Measurements from ENCODE around the gene CRYBG3.

DNA sequence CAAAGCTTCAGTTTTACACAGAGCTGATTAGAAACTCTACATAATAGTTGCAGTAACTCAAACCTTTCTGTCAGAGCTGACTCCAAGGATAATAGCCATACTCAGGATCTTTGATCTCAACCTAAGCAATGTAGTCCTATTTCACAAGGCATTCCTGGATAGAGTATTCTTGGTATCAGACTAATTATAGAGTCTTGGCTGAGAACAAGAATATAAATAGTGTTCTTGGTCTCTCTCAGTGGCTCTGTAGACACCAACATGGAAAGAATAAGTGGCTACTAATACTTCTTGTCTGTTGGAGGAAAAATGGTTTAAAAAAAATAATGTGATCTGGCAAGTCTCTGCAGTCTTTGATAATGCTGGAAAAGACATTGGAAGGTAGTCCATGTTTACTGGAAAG is 94.8 kb downstream of the CRYBG3 start:
- TF ChIP-seq POLR2AphosphoS5 (IDR thresholded peaks at IDR 0.05; ENCODE audit: insufficient read depth in 1 of 2, low read depth in 1 of 2): no peak
- TF ChIP-seq, protein P1, sequence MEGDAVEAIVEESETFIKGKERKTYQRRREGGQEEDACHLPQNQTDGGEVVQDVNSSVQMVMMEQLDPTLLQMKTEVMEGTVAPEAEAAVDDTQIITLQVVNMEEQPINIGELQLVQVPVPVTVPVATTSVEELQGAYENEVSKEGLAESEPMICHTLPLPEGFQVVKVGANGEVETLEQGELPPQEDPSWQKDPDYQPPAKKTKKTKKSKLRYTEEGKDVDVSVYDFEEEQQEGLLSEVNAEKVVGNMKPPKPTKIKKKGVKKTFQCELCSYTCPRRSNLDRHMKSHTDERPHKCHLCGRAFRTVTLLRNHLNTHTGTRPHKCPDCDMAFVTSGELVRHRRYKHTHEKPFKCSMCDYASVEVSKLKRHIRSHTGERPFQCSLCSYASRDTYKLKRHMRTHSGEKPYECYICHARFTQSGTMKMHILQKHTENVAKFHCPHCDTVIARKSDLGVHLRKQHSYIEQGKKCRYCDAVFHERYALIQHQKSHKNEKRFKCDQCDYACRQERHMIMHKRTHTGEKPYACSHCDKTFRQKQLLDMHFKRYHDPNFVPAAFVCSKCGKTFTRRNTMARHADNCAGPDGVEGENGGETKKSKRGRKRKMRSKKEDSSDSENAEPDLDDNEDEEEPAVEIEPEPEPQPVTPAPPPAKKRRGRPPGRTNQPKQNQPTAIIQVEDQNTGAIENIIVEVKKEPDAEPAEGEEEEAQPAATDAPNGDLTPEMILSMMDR (IDR thresholded peaks at IDR 0.05): no peak
- no peak for TF ChIP-seq POLR2A (IDR thresholded peaks at IDR 0.05)

Data from vagina (tissue), 2 donors.